Right lobe of liver (tissue), 4 donors: ENCODE data around the gene CENPC.

Experiments used
- POLR2A ChIP-seq: fragments of 450-650 bp; IDR thresholded peaks from one replicate; pipeline ENCODE4 v1.6.1; 2017; ENCODE audit warnings: antibody characterized with exemption, mild to moderate bottlenecking
- TF ChIP-seq, protein P1 (sequence below), 4 donors: fragments of 200-600 bp in 3 of 4; fragments of 450-650 bp in 1 of 4; IDR thresholded peaks; one replicate each; pipeline versions ENCODE4 v1.5.1 to v1.8.0; 2016 to 2022; ENCODE audit warnings: antibody characterized with exemption in 4 of 4, mild to moderate bottlenecking in 2 of 4
- donor health status: DM: no; HTN: no; CAD: no.
- donor health status: DM: no; HTN: no; CAD: no.
- donor health status: DM: no; HTN: yes; CAD: no.

- TF ChIP-seq, protein P1, sequence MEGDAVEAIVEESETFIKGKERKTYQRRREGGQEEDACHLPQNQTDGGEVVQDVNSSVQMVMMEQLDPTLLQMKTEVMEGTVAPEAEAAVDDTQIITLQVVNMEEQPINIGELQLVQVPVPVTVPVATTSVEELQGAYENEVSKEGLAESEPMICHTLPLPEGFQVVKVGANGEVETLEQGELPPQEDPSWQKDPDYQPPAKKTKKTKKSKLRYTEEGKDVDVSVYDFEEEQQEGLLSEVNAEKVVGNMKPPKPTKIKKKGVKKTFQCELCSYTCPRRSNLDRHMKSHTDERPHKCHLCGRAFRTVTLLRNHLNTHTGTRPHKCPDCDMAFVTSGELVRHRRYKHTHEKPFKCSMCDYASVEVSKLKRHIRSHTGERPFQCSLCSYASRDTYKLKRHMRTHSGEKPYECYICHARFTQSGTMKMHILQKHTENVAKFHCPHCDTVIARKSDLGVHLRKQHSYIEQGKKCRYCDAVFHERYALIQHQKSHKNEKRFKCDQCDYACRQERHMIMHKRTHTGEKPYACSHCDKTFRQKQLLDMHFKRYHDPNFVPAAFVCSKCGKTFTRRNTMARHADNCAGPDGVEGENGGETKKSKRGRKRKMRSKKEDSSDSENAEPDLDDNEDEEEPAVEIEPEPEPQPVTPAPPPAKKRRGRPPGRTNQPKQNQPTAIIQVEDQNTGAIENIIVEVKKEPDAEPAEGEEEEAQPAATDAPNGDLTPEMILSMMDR (IDR thresholded peaks at IDR 0.05): no peak
- no peak for TF ChIP-seq POLR2A
These were observed 1.7 kb upstream of the CENPC start for GRCh38 chr4:67546971-67547370.
